UCSD-AML1 (cell line): ENCODE measurements around the gene TRPM8.

Experiments
- DNase-seq: peaks from one replicate; lab custom pipeline; 2025; ENCODE audit not compliant: unreplicated experiment; lab: John Stamatoyannopoulos, UW

TRPM8 gene

DNA sequence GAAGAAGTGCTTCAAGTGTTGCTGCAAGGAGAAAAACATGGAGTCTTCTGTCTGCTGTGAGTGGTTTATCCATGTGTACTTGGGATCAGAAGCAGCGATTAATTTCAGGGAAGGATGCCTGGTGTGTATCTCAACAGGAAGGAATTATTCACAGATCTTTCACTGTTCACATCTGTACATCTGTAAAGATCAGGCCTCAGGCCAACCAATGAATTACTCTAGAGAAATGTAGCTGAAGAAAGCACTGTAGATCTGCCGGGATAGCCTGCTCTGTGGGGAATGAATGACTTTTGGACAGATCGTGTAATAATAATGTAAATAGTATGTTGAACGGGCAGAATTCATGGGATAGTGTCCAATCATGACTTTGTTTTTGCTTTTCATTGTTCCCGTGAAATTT is 79.3 kb downstream of the TRPM8 start:
- DNase-seq = no peak

DNA sequence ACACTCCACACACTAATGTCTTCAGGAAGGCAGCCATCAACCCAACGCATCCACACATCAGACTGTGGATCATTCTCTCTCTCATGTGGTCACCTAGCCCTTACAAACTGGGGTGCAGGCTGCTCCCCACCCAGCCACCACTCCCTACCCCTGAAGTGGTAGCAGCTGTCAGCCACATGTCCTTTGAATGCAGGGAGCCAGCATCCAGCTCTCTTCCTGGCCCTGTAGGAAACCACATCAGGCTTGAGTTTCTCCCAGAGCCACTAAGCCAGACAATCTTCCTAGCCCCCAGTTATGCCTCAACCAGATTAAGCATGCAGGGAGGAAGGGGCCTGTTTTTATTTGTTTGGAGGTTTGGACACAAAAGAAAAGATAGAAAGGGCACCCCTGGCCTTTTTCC is 80.5 kb downstream of the TRPM8 start:
- DNase-seq = no peak

DNA sequence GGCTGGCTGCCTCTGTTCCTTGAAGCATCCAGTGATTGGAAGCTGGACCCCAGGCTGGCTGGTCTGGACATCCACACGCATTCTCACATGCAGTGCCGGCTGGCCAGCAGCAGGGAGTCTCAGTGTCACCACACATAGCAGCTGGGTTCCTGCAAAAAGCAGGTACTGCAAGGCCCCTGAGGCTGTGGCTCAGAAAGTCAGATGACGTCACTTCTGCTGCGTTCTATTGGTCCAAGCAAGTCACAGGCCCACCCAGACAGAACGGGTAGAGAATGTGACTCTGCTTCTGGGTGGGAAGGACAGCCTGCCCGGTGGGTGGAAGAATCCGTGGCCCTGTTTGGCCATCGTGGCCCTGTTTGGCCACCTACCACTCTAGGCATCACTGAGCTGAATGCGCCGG is 82.0 kb downstream of the TRPM8 start:
- DNase-seq = no peak

DNA sequence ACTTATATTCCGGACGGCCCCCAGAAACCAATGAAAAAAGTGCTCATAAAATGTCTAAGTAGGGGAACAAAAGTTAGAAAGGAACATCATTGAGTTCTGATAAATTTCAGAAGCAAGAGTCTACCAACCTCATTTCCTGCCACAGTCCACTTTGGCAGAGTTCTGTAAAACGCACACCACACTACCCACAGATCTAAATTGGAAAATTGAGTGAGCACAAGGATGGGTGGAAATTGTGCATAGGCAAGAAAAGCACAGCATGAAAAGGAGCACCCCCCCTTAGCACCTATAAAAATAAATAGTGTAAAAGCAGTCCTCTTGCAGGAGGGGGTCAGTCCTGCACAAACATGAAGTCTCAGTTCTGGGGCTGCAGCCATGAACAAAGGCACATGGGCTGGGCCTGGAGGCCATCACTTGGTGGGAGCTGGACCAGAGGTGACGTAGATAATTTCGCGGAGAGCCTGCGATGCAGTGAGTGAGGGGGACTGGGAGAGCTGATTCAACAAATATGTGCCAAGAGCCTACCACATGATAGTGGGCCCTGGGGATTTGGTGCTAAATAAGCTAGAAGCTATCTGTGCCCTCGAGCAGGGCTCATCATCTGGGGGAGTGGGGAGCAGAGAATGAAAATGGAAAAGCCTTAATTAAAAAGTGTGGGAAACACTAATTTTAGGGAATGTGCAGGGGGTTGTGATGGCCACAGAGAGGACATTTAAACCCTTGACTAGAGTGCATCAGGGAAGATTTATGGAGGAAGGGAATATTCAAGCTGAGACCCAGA is 84.4 kb downstream of the TRPM8 start:
- no peak for DNase-seq

DNA sequence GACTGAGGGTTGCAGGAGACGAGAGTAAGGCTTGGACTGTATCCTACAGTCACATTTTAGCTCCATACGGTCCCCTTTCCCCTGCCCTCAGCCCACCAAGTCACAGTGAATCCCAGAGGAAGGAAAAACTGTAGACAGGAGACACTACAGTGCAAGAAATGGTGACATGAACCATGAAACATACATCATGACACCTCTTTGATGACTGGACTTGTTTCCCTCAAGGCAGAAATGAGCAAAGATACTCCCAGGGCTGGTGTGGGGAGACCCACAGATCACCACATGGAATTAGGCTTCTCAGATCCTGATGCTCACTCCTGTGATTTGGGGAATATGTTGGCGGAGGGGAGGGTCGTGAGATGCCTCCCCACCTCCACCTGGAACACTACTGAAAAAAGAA is 85.1 kb downstream of the TRPM8 start:
- DNase-seq = no peak

DNA sequence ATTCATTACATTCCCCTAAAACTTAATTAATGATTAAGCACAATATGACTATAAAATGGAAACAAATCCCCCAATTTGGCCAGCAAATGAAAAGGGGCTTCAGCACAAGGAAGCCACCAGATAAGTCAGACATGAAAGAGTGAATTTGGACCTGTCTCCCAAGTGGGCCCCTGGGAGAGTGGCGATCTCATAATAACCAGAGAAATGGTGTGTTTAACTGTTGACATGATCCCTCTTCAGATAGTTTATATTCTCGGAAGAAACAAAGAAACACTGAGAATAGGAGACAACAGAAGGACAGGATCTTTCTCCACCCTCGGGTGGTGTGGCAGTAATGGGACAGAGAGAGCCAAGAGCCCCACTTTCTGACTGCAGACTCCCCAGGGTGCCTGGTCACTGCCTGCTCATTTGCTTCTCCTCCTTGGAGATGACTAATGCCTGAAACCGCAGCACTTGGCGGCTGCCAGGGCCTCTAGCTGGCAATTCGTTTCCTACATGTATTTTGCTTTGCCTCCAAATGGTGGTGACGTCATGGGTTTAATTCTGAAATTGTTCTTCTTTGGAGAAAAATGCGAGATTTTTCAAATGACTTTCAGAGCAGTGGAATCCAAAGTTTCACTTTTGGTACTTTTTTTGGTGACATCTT is 86.9 kb downstream of the TRPM8 start:
- DNase-seq = no peak

DNA sequence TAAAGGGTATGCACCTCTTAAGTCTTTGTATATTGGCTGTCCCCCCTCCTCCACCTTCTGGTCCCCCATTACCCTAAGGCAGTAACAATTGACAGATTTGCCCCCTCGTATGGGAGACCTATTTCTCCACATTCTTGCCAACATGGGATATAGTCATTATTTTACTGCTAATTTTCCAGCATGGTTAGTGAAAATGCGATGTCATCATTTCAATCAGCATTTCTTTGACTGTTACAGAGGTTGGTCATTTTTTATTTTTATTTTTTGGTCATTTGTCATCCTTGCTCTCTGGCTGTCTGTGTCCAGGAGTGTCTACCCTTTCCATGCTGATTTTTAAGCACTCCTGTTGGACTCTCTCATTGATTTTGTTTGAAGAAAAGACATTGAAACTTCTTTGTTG is 88.0 kb downstream of the TRPM8 start:
- no peak for DNase-seq

DNA sequence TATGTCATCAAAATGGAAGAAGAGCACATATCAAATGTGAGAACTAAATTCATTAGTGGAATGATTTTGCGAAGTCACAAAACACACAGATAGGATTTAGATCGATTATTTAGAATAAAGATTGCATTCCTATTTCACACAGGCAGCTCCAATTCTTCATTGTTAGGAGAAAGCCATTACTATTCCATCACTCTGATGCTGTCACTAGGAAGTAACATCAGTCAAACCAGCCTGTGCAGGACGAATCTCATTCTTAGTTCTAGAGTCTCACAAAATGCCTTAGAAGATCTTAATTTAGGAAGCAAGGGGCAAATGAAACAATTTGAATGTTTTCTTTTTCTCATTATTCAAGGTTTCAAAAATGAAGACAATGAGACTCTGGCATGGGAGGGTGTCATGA is 89.3 kb downstream of the TRPM8 start:
- no peak for DNase-seq

DNA sequence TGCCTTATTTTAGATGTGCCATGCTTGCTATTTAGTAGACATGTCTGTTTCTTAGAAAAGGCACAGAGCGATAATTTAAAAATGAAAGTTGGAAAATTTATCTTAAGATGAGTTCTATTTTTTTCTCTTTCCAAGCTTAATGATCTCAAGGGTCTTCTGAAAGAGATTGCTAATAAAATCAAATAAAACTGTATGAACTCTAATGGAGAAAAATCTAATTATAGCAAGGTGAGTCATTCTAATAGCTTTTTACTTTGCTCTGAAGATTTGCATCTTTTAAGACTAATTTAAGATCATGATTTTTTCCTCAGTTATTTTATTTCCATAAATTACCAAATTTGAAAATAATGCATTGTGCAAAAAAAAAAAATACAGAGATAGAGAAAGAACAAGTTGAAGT is 97.3 kb downstream of the TRPM8 start:
- DNase-seq = no peak

DNA sequence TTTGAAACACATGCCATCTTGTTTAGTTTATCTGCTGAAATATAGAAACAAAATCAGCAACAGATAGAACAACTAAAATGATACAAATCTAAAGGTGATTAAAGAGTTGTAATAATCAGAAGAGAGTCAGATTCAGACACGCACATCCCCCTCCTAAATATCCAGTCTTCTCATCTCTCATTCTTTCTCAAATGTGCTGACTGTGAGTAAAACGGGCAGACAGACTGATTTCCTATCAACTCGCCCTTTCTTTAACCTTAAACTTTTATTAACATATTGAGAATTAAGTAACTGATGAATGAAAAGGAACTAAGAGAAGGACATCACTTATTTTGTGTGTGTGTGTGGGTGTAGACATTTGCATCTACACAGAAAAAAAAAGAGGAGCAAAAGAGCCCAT is 98.7 kb downstream of the TRPM8 start:
- DNase-seq = no peak

DNA sequence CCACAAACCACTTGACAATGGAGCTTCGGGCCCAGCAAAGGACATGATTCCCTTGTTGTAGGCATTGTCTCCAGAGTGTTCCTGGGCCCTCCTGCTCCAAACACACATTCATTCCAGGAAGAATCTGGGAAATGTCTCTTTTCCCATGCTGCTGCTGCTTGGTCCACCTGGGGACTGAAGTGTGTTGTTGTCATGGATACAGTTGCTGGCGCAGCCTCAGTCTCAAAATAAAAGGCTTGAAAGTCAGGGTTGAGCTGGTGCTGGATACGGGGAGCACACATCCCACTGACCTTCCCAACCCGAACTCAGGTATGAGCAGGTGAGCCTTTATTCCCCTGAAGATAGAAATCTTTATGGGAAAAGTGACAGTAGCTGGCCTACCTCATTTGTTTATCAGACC is 102.7 kb downstream of the TRPM8 start:
- DNase-seq = no peak

DNA sequence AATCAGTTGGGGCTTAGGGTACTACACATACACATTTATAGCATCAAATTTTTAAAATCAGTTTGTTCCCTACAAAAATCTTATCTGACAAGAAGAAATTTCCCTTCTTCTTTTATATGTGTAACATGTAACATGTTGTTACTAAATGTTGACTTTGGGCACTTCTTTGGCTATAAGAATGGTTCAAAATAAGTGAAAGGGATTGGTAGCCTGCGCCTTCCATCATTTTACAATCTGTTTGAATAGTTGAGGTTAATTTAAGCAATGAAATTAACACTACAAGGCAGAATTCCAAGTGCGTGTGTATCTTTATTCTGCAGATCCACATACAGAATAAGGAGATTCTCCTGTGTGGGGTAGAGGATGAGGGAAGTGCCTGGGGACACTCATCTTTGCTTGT is 103.2 kb downstream of the TRPM8 start:
- no peak for DNase-seq

DNA sequence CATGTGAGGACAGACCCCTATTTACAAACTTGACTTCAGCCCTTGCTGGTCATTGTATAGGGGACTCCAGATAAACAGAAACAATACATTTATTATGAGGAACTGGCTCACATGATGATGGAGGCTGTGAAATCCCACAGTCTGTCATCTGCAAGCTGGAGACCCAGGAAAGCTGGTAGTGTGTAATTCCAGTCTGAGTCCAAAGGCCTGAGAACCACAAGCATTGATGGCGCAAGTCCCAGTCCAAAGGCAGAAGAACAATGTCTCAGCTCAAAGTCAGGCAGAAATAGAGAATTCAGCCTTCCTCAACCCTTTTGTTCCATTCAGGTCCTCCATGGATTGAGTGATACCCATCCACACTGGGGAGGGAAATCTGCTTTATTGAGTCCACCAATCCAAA is 105.3 kb downstream of the TRPM8 start:
- DNase-seq = no peak

DNA sequence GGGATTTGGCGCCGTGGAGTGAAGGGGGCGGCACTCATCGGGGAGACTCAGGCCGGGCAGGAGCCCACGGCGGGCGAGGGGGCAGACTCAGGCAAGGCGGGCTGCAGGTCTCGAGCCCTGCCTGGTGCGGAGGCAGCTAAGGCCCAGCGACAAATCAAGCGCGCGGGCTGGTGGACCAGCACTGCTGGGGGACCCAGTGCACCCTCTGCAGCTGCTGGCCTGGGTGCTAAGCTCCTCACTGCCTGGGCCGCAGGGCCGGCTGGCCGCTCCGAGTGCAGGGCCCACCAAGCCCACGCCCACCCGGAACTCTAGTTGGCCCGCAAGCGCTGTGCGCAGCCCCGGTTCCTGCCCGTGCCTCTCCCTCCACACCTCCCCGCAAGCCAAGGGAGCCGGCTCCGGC is 107.1 kb downstream of the TRPM8 start:
- DNase-seq = no peak

DNA sequence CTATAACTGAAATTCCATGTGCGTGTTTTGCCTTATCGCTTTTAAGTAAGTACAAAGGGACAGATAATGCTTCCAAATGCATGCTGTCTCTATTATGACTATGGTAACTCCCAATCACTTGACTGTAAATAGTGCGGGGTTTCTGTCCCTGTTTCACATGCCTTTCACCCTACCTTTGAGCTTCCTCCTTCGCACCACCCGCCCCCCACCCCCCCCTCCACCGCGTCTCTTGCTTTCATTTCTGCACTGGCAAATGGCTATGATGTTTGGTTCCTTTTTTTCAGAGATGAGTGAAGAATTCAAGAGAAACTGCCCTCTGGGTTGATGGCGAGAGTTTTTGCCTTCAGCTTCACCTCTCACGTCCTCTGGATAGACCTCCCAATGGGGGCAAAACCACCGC is 108.3 kb downstream of the TRPM8 start:
- DNase-seq = no peak

DNA sequence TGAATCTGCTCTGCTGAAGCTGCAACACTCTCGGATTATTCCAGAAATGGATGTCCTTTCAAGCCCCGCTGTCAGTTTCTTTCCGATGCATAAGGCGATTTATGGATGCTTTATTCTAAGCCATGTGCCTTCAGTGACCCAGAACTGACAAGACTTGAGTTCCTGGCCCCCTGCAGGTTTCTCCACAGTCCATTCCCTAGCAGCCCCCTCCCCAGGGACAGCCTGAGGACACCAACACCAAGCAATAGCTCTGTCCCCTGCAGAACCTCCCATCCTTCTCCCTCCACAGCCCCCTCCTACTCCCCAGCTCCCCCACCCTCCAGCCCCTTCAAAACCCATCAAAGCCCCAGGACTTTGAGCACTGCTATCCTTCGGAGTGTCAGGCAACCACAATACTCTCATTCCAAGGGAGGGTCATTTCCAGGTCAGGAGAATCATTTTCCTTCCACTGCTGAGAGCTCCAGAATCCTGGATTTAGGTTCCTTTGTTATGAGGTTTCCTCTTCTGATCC is 108.8 kb downstream of the TRPM8 start:
- no peak for DNase-seq

DNA sequence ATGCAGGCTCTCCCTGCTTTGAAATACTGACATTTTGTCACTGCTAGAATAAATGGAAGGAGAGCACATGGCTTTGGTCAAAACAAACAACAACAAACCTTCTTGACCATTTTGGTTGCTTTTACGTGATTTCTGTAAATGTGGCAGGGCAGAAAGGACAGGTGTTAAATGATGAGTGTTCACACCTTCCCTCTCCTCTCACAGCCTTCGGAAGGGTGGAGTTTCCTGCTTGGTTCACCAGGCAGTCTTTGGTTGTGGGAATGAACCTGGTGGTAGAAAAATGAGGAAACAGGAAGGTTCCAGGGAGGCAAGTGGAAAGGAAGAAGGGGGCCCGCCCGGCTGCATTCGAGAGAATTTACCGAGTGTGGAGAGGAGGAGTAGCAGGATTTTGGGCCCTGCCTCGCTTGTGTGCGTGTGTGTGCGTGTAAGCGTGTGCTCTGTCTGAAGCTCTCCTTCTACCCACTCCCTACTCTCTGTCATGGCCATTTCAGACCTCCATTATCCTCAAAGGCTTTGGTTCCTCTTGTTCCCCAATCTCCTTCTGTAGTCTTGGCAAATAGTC is 109.6 kb downstream of the TRPM8 start:
- no peak for DNase-seq

DNA sequence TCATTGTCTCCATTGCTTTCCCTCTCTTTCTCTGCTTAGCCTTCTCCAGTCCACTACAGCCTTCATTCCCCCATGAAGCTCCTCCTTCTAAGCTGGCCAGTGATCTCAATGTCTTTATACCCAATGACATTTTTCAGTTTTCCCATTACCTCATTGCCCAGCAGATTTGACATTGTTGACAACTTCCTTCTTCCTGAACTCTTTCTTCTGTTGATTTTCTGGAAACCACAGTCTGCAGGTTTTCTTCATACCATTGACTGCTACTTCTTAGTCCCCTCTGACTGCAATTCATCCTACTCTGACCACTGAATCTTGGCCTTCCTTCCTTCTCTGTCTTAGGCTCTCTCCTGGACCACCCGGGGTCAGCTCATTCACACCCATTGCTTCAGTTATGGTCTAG is 110.5 kb downstream of the TRPM8 start:
- DNase-seq = no peak

DNA sequence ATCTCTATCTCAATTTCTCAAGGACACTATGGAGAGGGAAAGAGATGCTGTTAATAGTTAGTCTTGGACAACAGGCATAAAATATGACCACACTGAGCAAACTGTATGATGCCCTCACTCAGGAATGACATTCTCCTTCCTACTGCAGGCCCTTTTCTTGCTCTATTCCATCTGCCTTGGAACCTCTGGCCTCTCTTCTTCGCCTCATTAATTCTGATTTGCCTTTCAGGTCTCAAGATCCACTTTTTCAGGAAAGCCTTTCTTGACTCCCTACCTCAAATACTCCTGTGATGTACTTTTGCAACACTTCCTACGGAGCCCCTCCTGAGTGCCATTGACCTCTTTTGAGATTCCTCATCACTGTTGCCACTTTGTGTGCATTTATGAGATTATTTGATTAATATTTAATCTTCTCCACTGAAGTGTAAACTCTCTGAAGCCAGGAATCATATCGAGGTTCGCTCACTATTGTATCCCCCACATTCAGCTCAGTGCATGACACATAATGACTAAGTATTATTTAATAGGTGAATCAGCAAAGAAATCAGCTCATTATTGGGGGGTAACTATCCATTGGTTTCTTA is 112.1 kb downstream of the TRPM8 start:
- DNase-seq = no peak

DNA sequence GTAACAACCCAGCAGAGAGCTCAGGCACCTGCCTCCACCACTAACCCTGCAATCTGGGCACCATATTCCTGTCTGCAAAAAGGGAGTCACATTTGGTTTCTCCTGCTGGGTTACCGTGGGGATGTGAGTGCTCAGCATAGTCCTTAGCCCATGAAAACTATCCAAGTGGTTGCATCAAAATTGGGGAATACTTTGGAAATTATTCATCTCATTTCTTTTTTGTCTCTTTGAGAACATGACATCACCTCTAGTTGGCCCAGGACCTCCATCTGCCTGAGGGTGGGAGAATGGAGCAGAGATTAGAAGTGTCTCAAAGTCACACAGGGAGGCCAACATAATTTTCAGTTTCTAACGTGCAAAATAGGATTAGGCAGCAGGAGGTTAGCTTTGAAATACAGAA is 114.0 kb downstream of the TRPM8 start:
- no peak for DNase-seq

DNA sequence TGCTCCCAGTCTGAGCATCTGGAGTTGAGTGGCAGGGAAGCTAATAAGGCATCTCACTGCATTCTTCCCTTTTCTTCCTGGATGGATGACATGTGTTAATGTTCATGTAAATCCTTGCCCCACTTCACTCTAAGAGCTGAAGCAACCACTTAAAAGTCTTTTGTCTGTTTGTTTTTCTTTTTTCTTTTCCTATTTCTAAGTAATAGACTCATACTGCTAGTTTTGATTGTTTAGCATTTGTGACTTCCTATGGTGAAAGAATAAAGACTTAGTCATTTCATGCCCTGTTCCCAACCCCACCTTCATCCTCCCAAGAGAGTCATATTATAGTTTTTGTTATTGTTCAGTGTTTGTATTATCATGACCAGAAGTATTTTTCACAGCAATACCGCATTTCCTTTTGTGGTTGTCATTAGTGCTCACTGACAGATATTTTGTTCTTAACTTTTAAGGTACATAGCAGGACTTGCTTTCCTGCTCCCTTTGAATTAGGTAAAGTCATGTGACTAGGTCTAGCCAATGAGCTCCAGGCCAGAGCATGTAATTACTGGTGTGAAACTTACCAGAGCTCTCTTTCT is 115.2 kb downstream of the TRPM8 start:
- no peak for DNase-seq

DNA sequence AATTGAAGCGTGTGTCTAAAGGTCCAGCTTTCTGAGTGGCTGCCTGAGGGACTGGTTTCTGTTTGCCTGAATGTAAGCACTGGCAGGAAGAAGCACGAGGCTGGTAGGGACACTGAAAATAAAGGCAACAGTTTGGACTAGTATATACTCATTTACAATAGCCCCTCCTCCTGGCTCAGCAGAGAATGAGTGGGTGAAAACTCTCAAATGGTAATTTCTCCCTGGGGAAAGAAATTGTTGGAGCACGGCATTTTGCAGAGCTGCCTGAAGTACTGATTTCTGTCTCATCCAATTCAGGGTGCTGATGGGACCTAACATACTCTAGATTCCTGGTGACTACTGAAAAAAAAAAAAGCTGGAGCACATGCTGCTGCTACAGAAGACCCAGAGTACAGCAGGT is 116.0 kb downstream of the TRPM8 start:
- no peak for DNase-seq
